Measurements from ENCODE around the gene DSG1.

DSG1 gene

GRCh38 chr18:31373641-31374040 lies 55.7 kb downstream of the DSG1 start:
- H3K36me3 ChIP-seq, result no peaks in the 10 kb centered on the region
- H4K20me1 ChIP-seq, result no peaks in the 10 kb centered on the region
- H3K4me3 ChIP-seq, result no peak overlapping the region
- no peak overlapping the region for H3K4me2 ChIP-seq
- H3K9ac ChIP-seq, result no peak overlapping the region
- TF ChIP-seq Cebpa-rat (IDR thresholded peaks at IDR 0.05), result no peak
- no peaks in the 10 kb centered on the region for H3K9me3 ChIP-seq (replicated peaks in 1 of 11)
- H3K4me1 ChIP-seq, result no peaks in the 10 kb centered on the region
- no peaks in the 10 kb centered on the region for H3K27me3 ChIP-seq
- no peak overlapping the region for H3K27ac ChIP-seq

DNA sequence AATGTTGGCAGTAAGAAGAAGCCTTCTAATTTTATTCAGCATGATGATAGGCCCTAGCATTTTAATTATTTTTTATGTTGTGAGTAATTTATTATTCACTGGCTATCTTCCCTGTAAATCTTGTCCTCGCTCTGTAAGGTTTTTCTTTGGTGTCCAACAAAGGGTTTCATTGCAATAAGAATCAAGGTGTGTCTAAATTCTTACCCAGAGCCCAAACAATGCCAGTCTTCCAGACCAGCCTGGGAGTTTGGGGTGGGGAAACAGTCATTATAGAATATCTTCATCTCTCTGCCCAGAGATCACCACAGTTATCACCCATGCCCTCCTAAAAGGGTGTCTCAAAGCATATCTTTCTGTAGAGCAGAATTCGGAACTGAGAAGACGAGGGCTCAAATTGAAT lies 58.5 kb downstream of the DSG1 start, which contains the start of gene DSG4:
TSS of gene DSG4 (plus strand) at position 301 of the 400 bp plus-strand sequence. CDS start 135 bp downstream, outside the sequence.
- Histone ChIP-seq H3K9ac (no peak within 1 kb of the TSS), H3K27me3 (no peaks in the 10 kb centered on the region), H3K36me3 (no peaks in the 10 kb centered on the region), H3K9me3 (replicated peaks in 1 of 11) (no peaks in the 10 kb centered on the region), H4K20me1 (no peaks in the 10 kb centered on the region), H3K4me3 (no peak within 1 kb of the TSS), H3K4me2 (no peak within 1 kb of the TSS), H3K27ac (no peak within 1 kb of the TSS), H3K4me1 (no peaks in the 10 kb centered on the region)
- TF ChIP-seq Cebpa-rat (IDR thresholded peaks at IDR 0.05), result no peak

- Histone ChIP-seq H3K4me1 (no peaks in the 10 kb centered on the region), H3K36me3 (no peaks in the 10 kb centered on the region), H3K9ac (no peak overlapping the region), H3K4me3 (no peak overlapping the region), H4K20me1 (no peaks in the 10 kb centered on the region), H3K9me3 (replicated peaks in 1 of 11) (no peaks in the 10 kb centered on the region), H3K27me3 (no peaks in the 10 kb centered on the region), H3K27ac (no peak overlapping the region), H3K4me2 (no peak overlapping the region)
- no peak for TF ChIP-seq Cebpa-rat (IDR thresholded peaks at IDR 0.05)
Observed at GRCh38 chr18:31380912-31381311, 63.0 kb downstream of the DSG1 start.

DNA sequence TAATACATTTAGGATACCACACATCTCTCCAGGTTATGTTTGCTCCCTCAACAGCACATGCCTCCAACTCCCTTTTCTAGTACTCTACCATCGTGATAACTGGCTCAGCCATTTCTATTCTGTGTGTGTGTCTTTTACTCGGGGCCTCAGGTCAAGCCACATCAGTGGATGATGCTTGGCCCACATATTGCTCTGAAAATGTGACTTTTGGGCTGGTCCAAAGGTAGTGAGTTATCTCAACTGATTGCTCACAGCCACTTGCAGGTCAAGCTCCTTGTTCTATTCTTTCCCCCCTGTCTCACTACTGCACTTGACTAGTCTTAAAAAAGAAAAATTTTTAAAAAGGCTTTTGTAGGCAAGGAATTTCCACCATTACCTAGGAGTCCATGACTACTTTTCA lies 64.1 kb downstream of the DSG1 start:
- Histone ChIP-seq H3K36me3 (no peaks in the 10 kb centered on the region), H3K4me1 (peaks cover 0 to 4% (median 0%) of the 10 kb centered on the region in 10 experiments; a peak in 1 of 20 replicates), H3K27me3 (no peaks in the 10 kb centered on the region), H3K27ac (no peak overlapping the region), H3K9me3 (replicated peaks in 1 of 11) (no peaks in the 10 kb centered on the region), H4K20me1 (no peaks in the 10 kb centered on the region), H3K9ac (no peak overlapping the region), H3K4me3 (no peak overlapping the region), H3K4me2 (no peak overlapping the region)
- TF ChIP-seq Cebpa-rat (IDR thresholded peaks at IDR 0.05), result no peak

GRCh38 chr18:31386741-31387140 lies 68.8 kb downstream of the DSG1 start:
- Histone ChIP-seq H3K4me3 (no peak overlapping the region), H3K27me3 (no peaks in the 10 kb centered on the region), H3K9me3 (replicated peaks in 1 of 11) (no peaks in the 10 kb centered on the region), H3K4me1 (peaks cover 0 to 4% (median 0%) of the 10 kb centered on the region in 10 experiments; a peak in 1 of 20 replicates), H3K27ac (no peak overlapping the region), H4K20me1 (no peaks in the 10 kb centered on the region), H3K9ac (no peak overlapping the region), H3K4me2 (0 out of 22 replicates have a peak overlapping the region, but pooled peaks of 1 of the 11 experiments have one; percentile 11), H3K36me3 (no peaks in the 10 kb centered on the region)
- TF ChIP-seq Cebpa-rat (IDR thresholded peaks at IDR 0.05), result no peak

DNA sequence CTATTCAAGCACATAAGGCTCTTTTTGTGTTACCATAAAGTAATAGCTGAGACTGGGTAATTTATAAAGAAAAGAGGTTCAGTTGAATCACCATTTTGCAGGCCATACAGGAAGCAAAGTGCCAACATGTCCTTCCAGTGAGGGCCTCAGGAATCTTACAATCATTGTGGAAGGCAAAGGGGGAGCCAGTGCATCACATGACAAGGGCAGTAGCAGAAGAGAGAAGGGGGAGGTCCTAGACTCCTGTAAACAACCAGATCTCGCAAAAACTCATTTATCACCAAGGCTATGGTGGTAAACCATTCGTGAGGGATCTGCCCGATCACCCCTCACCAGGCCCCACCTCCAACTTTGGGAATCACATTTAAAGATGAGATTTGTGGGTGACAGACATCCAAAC lies 75.3 kb downstream of the DSG1 start:
- no peak for TF ChIP-seq Cebpa-rat (IDR thresholded peaks at IDR 0.05)
- Histone ChIP-seq H4K20me1 (no peaks in the 10 kb centered on the region), H3K4me3 (no peak overlapping the region), H3K4me2 (no peak overlapping the region), H3K9me3 (replicated peaks in 1 of 11) (no peaks in the 10 kb centered on the region), H3K36me3 (no peaks in the 10 kb centered on the region), H3K9ac (no peak overlapping the region), H3K4me1 (peaks cover 0 to 6% (median 2%) of the 10 kb centered on the region in 10 experiments; a peak in 3 of 20 replicates), H3K27ac (no peak overlapping the region), H3K27me3 (no peaks in the 10 kb centered on the region)

DNA sequence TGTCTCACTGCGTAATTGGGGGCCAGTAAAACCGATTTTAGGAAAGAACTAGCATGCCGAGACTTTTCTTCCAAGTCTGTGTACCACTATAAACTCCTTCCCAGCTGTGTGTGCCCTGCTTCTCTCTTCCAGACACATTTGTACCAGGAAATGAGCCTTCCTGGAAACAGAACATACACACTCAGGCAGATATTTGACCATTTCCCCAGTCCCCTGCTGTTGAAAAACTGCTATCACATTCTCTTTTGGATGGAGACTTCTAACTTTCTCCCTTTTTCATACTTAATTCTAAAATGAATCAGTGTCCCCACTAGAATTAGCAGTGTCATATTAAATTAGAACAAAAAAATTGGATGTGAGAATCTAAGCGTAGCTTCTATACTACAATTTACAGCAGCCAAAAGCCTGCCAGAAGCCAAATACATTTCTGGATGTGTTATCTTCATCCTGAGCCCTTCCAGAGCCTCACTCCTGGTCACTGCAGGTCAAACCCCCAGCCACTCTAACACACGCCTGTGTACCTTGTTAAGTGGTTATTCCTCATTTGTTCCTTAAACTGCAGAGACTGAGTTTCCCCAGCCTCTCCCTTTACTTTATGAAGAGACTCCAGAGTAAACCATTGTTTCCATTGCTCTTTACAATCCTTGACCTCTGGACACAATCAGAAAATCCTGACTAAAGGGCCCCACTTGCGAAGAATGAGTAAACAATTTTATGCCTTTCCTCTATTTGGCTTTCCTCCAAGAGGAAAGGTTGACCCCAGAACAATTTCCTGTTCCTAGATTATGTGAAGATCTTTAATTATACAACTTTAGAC lies 79.0 kb downstream of the DSG1 start:
- Histone ChIP-seq H4K20me1 (no peaks in the 10 kb centered on the region), H3K27ac (no peak overlapping the region), H3K4me2 (peak overlapping the region in 4 of 11 experiments; percentile 3 to 23 (median 9); a peak in 4 of 22 replicates), H3K9ac (no peak overlapping the region), H3K4me3 (no peak overlapping the region), H3K4me1 (peaks cover 0 to 6% (median 2%) of the 10 kb centered on the region in 10 experiments; a peak in 3 of 20 replicates), H3K36me3 (no peaks in the 10 kb centered on the region), H3K27me3 (no peaks in the 10 kb centered on the region), H3K9me3 (replicated peaks in 1 of 11) (no peaks in the 10 kb centered on the region)
- no peak for TF ChIP-seq Cebpa-rat (IDR thresholded peaks at IDR 0.05)

DNA sequence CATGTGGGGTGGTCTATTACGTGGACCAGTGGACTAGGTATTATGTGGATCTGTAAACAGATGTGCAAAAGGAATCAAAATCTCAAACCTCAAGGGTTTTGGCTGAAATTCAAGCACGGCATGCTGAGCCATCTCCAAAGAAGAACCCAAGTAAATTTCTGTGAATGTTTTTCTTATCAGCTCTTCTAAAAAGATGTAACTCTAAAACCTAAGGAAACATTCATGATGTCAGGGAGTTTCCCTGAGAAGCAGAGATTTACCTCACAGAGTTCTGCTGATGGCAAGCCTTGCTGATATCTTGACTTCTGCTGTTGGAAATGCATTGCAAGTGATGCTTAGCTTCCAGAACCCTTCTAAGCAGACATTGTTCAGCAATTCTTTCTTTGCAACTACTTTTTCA lies 80.2 kb downstream of the DSG1 start:
- Histone ChIP-seq H3K4me2 (no peak overlapping the region), H3K27ac (no peak overlapping the region), H3K9ac (no peak overlapping the region), H3K36me3 (no peaks in the 10 kb centered on the region), H3K9me3 (replicated peaks in 1 of 11) (no peaks in the 10 kb centered on the region), H3K27me3 (no peaks in the 10 kb centered on the region), H3K4me3 (no peak overlapping the region), H4K20me1 (no peaks in the 10 kb centered on the region), H3K4me1 (peaks cover 0 to 6% (median 2%) of the 10 kb centered on the region in 10 experiments; a peak in 3 of 20 replicates)
- TF ChIP-seq Cebpa-rat (IDR thresholded peaks at IDR 0.05), result no peak

DNA sequence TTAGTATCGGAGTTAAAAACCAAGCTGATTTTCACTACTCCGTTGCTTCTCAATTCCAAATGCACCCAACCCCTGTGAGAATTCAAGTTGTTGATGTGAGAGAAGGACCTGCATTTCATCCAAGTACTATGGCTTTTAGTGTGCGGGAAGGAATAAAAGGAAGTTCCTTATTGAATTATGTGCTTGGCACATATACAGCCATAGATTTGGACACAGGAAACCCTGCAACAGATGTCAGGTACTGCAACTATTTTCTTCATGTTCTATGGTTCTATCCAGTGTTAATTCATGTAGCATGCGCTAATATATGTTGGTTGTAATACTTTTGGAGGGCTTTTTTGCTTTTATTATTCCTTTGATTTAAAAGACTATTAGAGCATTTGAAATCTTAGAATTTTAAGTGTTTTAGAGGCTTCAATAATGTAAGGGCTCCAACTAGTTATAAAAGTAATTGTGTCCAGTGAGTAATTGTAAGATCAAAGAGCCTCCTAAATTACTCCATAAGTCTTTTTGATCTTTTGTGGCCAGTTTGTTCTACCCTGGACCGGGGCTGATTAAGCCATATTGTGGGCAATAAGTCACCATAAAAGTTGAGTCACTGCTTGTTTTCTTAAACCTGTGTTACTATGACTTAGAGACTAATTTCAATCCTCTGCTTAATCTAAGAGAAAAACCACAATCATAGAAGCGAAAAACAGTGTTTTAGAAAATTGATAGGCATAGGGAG lies 81.5 kb downstream of the DSG1 start:
- Histone ChIP-seq H3K4me1 (peaks cover 0 to 6% (median 2%) of the 10 kb centered on the region in 10 experiments; a peak in 3 of 20 replicates), H3K36me3 (no peaks in the 10 kb centered on the region), H3K27ac (no peak overlapping the region), H3K4me3 (no peak overlapping the region), H3K9me3 (replicated peaks in 1 of 11) (no peaks in the 10 kb centered on the region), H3K4me2 (no peak overlapping the region), H3K27me3 (no peaks in the 10 kb centered on the region), H3K9ac (no peak overlapping the region), H4K20me1 (no peaks in the 10 kb centered on the region)
- no peak for TF ChIP-seq Cebpa-rat (IDR thresholded peaks at IDR 0.05)
